GM18505 (cell line): ENCODE measurements around the gene HIVEP3.

Experiments
- ATAC-seq: cut with Tn5 transposase; IDR thresholded peaks from one replicate; pipeline ENCODE4 v1.9.1; 2021; ENCODE audit not compliant: unreplicated experiment
- POLR2A ChIP-seq: IDR thresholded peaks from 4 replicates; pipeline ENCODE4 v1.6.1; 2011; ENCODE audit warnings: borderline replicate concordance; ENCODE audit not compliant: insufficient read depth, insufficient read length; ENCODE audit errors: extremely low read depth

Gene HIVEP3

GRCh38 chr1:41773842-41774241, 144.9 kb downstream of the HIVEP3 start:
- no peak for ATAC-seq
- no peak for TF ChIP-seq POLR2A

- TF ChIP-seq POLR2A: no peak
- ATAC-seq: no peak
These were observed 145.6 kb downstream of the HIVEP3 start for GRCh38 chr1:41773144-41773591.

- ATAC-seq: no peak
- TF ChIP-seq POLR2A: no peak
These were observed 149.7 kb downstream of the HIVEP3 start for GRCh38 chr1:41769068-41769467.

GRCh38 chr1:41768583-41768982, 150.1 kb downstream of the HIVEP3 start:
- no peak for ATAC-seq
- TF ChIP-seq POLR2A: no peak

GRCh38 chr1:41767534-41768525, 150.9 kb downstream of the HIVEP3 start:
- no peak for ATAC-seq

GRCh38 chr1:41766546-41766945, 152.2 kb downstream of the HIVEP3 start:
- ATAC-seq: no peak
- TF ChIP-seq POLR2A: no peak

More at GRCh38 chr1:41767534-41768525, 150.9 kb downstream of the HIVEP3 start:
- TF ChIP-seq POLR2A: no peak

- TF ChIP-seq POLR2A: no peak
- no peak for ATAC-seq
These were observed 152.7 kb downstream of the HIVEP3 start for GRCh38 chr1:41766041-41766440.

GRCh38 chr1:41765152-41765551, 153.6 kb downstream of the HIVEP3 start:
- no peak for ATAC-seq
- no peak for TF ChIP-seq POLR2A

- no peak for TF ChIP-seq POLR2A
- ATAC-seq: no peak
These were observed 154.1 kb downstream of the HIVEP3 start for GRCh38 chr1:41764656-41765055.

- no peak for TF ChIP-seq POLR2A
- no peak for ATAC-seq
These were observed 155.9 kb downstream of the HIVEP3 start for GRCh38 chr1:41762777-41763176.

GRCh38 chr1:41762251-41762650, 156.5 kb downstream of the HIVEP3 start:
- ATAC-seq: no peak
- no peak for TF ChIP-seq POLR2A

- TF ChIP-seq POLR2A: no peak
- no peak for ATAC-seq
These were observed 159.7 kb downstream of the HIVEP3 start for GRCh38 chr1:41758904-41759548.

- no peak for ATAC-seq
- TF ChIP-seq POLR2A: no peak
These were observed 160.2 kb downstream of the HIVEP3 start for GRCh38 chr1:41758500-41758899.

- TF ChIP-seq POLR2A: no peak
- ATAC-seq: no peak
These were observed 164.2 kb downstream of the HIVEP3 start for GRCh38 chr1:41754540-41754939.

GRCh38 chr1:41752514-41753170, 166.1 kb downstream of the HIVEP3 start:
- ATAC-seq: no peak
- TF ChIP-seq POLR2A: no peak
